ENCODE data around the gene CPNE4. TPM values are rescaled to one million over a fixed set of nuclear protein-coding genes. Genes with fewer than 3 reads are reported as not detected.

CPNE4 gene
- total RNA-seq, 2 donors from 2014 or later = 1.7 to 2.5 TPM

- Histone ChIP-seq H3K27ac (ENCODE audit: low read depth, low read length) (no peak overlapping the region), H3K4me1 (ENCODE audit: control insufficient read depth, insufficient read depth, low read length) (no peaks in the 10 kb centered on the region), H3K9me3 (ENCODE audit: control insufficient read depth, low read length) (no peaks in the 10 kb centered on the region), H3K36me3 (ENCODE audit: control insufficient read depth, insufficient read depth, low read length) (no peaks in the 10 kb centered on the region), H3K9ac (ENCODE audit: extremely low read depth, low read length, poor library complexity, severe bottlenecking) (no peak overlapping the region), H3K27me3 (ENCODE audit: control insufficient read depth, insufficient read depth, low read length, poor library complexity, severe bottlenecking) (no peaks in the 10 kb centered on the region), H3K4me3 (ENCODE audit: low read length) (no peak overlapping the region)
- H3K27me3 Mint-ChIP-seq (ENCODE audit: insufficient read depth) = no peaks in the 10 kb centered on the region
- no peak overlapping the region for H3K4me3 Mint-ChIP-seq
- peaks cover 9% of the 10 kb centered on the region for H3K4me1 Mint-ChIP-seq
- H3K27ac Mint-ChIP-seq = no peak overlapping the region
- TF ChIP-seq CTCF (conservative IDR thresholded peaks at IDR 0.05) = no peak
- no peaks in the 10 kb centered on the region for H3K36me3 Mint-ChIP-seq (ENCODE audit: low read depth)
- no peak for DNase-seq
- no peaks in the 10 kb centered on the region for H3K9me3 Mint-ChIP-seq
Observed at GRCh38 chr3:131586277-131586676, 448.5 kb downstream of the CPNE4 start.

- H3K9me3 Mint-ChIP-seq = no peaks in the 10 kb centered on the region
- 98% methylated on average over 1 of the region's 1 CpG; no CpG with 5 or more reads in 1 of the 2 experiments for WGBS, 2 experiments (ENCODE audit: insufficient coverage in 1 of 2, insufficient read length in 1 of 2)
Observed at GRCh38 chr3:131582438-131582837, 452.4 kb downstream of the CPNE4 start.

GRCh38 chr3:131568460-131568859, 466.4 kb downstream of the CPNE4 start:
- peak; percentile 63 for DNase-seq
- Histone ChIP-seq H3K27ac (ENCODE audit: low read depth, low read length) (no peak overlapping the region), H3K36me3 (ENCODE audit: control insufficient read depth, insufficient read depth, low read length) (no peaks in the 10 kb centered on the region), H3K4me1 (ENCODE audit: control insufficient read depth, insufficient read depth, low read length) (peaks cover 3% of the 10 kb centered on the region), H3K9me3 (ENCODE audit: control insufficient read depth, low read length) (no peaks in the 10 kb centered on the region), H3K9ac (ENCODE audit: extremely low read depth, low read length, poor library complexity, severe bottlenecking) (no peak overlapping the region), H3K27me3 (ENCODE audit: control insufficient read depth, insufficient read depth, low read length, poor library complexity, severe bottlenecking) (no peaks in the 10 kb centered on the region), H3K4me3 (ENCODE audit: low read length) (no peak overlapping the region)
- H3K4me3 Mint-ChIP-seq = no peak overlapping the region
- peaks cover 19% of the 10 kb centered on the region for H3K4me1 Mint-ChIP-seq
- no peak overlapping the region for H3K27ac Mint-ChIP-seq
- H3K36me3 Mint-ChIP-seq (ENCODE audit: low read depth) = no peaks in the 10 kb centered on the region
- TF ChIP-seq CTCF (conservative IDR thresholded peaks at IDR 0.05) = peak; percentile 69
- H3K9me3 Mint-ChIP-seq = no peaks in the 10 kb centered on the region
- H3K27me3 Mint-ChIP-seq (ENCODE audit: insufficient read depth) = no peaks in the 10 kb centered on the region
- 55 to 62% methylated on average over 3 to 5 of the region's 5 CpGs for WGBS, 2 experiments (ENCODE audit: insufficient coverage in 1 of 2, insufficient read length in 1 of 2)

More at GRCh38 chr3:131582438-131582837, 452.4 kb downstream of the CPNE4 start:
- Histone ChIP-seq H3K9ac (ENCODE audit: extremely low read depth, low read length, poor library complexity, severe bottlenecking) (no peak overlapping the region), H3K9me3 (ENCODE audit: control insufficient read depth, low read length) (no peaks in the 10 kb centered on the region), H3K36me3 (ENCODE audit: control insufficient read depth, insufficient read depth, low read length) (no peaks in the 10 kb centered on the region), H3K4me3 (ENCODE audit: low read length) (no peak overlapping the region), H3K4me1 (ENCODE audit: control insufficient read depth, insufficient read depth, low read length) (no peaks in the 10 kb centered on the region), H3K27ac (ENCODE audit: low read depth, low read length) (no peak overlapping the region), H3K27me3 (ENCODE audit: control insufficient read depth, insufficient read depth, low read length, poor library complexity, severe bottlenecking) (no peaks in the 10 kb centered on the region)
- H3K36me3 Mint-ChIP-seq (ENCODE audit: low read depth) = no peaks in the 10 kb centered on the region
- no peak for DNase-seq
- no peak overlapping the region for H3K4me3 Mint-ChIP-seq
- TF ChIP-seq CTCF (conservative IDR thresholded peaks at IDR 0.05) = no peak
- no peaks in the 10 kb centered on the region for H3K27me3 Mint-ChIP-seq (ENCODE audit: insufficient read depth)
- H3K27ac Mint-ChIP-seq = no peak overlapping the region
- H3K4me1 Mint-ChIP-seq = peaks cover 9% of the 10 kb centered on the region

Measured in endodermal cell (in vitro differentiated cells).